Activated CD4-positive, alpha-beta T cell treated with anti-CD3 and anti-CD28 coated beads, Interleukin-2, Interleukin-6, amounts not matched to agents 100 ng/mL and 50 ng/mL, durations not matched to agents 16 hours and 8 hours (primary cell): ENCODE measurements around the gene ASCC3.
A peak's percentile ranks its signal among the peaks of the same experiment; 100 is the strongest.

ENCODE experiments used
- DNase-seq: peaks from one replicate; pipeline ENCODE4 v3.0.0-alpha.2; 2020

Gene ASCC3

DNA sequence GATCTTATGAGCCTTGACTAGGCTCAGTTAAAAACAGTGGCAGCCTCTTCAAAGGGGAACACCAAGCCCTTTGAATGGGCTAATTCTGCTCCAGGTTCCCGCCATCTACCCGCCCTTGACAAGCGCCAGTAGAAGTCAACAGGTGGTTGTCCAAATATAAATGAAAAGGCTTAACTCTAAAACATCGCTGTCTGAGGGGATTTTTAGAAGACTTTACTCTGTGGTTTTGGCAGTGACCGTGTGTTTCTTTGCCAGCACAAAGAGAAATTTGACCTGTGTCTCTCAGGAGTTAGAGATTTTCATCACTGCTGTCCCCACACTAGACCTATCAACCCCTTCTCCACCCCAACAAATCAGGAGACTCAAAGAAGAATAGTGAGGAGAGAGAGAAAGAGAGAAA is 396.7 kb downstream of the ASCC3 start:
- DNase-seq: no peak

GRCh38 chr6:100482698-100483097 is 398.4 kb downstream of the ASCC3 start:
- no peak for DNase-seq

DNA sequence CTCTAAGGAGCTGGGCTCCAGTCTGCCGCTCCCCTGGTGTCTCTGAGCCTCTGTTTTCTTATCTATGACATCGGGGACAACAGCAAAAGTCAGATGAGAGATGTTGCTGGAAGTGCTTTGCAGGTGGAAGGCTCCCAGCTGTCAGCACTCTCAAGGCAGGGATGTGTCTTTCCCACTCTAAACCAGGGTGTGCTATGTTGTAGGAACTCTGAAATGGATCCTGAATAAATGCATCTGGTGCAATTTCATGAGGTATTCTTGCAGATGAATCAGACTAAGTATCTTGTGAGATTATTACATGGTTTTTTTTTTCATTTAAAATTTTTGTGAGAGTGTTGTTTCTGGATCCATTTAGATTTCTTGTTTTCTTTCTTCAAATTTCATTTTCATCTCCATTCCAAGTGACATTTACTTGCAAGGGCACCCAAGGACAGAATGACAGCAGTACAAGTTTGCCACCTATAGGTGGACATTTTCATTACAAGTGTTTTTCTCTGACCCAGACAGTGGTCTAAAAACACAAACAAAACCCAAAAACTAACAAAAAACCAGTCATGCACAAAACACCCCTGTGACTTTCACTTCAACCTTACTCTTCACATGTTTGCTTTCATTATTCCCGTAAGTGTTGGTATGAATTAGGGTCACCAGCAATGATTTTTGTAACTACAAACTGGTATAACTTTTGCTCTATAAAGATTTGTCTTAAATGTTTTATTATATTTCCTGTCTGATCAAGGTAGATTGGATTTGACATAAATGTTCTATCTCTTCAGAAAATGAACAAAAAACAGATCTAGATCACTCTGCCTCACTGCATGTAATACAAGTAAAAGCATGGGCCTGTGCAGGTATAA is 401.7 kb downstream of the ASCC3 start:
- peak; percentile 65 for DNase-seq

DNA sequence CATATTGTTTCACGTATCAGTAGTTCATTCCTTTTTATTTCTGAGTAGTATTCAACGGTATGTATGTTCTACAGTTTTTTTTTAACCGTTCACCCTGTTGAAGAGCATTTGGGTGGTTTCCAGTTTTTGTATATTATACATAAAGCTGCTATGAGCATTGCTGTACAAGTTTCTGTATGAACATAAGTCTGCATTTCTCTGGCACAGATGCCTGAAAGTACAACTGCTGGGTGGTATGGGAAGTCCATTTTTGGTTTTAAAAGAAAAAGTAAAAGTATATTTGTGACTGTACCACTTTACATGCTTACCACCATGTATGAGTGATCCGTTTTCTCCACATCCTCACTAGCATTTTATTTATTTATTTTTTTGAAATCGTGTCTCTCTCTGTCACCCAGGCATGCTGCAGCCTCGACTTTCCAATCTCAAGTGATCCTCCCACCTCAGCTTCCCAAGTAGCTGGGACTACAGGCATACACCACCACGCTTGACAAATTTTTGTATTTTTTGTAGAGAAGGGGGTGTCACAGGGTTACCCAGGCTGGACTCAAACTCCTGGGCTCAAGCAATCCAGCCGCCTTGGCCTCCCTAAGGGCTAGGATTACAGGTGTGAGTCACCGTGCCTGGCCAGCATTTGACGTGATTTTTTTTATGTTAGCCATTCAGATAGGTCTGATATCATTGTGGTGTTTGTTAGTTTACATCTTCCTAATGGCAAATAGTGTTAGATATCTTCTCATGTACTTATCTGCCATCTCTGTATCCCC is 405.4 kb downstream of the ASCC3 start:
- peak; percentile 65 for DNase-seq

DNA sequence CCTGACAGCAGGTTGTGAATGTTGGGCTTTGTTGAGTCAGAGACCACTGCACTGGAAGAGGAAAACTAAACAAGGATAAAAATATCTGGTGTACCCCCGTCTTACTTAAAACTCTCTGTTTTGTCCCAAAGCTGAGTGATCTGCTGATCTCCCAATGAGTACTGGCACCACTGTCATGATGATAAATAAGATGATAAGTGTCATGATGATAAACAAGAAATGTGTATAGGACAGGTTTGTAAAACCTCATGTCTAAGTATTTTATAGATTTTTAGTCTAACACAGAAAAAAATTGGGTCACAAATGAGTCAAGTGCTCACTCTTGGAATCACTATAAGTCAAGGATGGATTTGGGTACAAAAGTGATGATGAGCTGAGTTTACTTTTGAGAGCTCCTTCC is 407.9 kb downstream of the ASCC3 start:
- DNase-seq: peak; percentile 35

DNA sequence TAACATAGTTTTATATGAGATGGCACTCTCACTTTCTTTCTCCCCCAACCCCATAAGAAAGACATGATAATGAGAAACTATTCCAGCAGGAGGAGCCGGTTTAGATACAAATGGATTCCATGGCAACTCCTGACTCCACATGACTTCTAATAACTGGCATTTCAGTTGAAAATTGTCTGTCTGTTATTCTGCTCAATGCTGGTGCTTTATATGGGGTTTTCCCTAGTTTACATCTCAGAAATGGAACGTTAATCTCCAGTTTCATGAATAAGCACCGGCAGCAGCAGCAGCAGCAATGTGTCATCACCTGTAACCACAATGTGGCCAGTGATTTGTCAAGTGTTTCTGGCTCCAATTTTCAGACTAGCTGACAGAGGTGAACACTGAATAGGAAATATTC is 408.5 kb downstream of the ASCC3 start:
- peak; percentile 84 for DNase-seq

- no peak for DNase-seq
Measured at GRCh38 chr6:100470422-100471120, 410.6 kb downstream of the ASCC3 start.

- no peak for DNase-seq
Measured at GRCh38 chr6:100469101-100469859, 411.8 kb downstream of the ASCC3 start.

GRCh38 chr6:100468016-100468622 is 413.0 kb downstream of the ASCC3 start:
- DNase-seq: no peak

GRCh38 chr6:100467129-100468015 is 413.8 kb downstream of the ASCC3 start:
- no peak for DNase-seq

GRCh38 chr6:100466410-100467128 is 414.6 kb downstream of the ASCC3 start:
- DNase-seq: no peak

DNA sequence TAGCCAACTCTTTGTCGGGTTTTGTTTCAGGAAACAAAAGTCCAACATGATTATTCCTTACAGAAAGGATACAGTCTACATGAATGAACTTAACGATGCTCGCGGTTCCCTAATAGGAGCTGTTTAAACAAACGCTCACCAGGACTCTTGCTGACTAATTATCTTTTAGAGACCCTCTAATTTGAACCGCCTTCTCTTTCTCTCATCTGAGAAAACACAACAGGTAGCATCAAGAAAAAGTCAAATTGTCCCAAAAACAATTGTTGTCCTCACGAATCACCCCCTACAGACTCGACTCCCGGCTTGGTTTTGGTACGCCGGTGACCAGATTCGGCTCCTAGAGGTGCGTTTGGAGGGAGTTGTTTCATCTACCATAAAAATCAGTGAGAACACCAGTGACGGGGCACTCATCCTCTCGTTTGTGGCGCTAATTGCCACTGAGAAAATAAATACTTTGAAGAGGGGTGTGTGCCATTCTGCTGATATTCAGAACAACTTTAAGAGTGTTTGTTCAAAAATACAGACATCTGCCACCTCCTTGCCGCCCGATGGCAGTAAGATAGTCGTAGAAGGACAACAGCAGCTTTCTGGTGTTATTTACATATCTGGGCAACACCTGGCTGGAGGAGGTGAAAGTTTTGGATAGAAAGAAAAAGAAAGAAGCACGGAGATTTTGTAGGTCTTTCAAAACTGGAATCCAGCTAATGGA is 415.3 kb downstream of the ASCC3 start:
- DNase-seq: no peak

GRCh38 chr6:100464903-100465700 is 416.0 kb downstream of the ASCC3 start, which contains the start of gene SIM1:
SIM1 (minus strand) TSS chr6:100464921; CDS start chr6:100463468, 1,453 bp downstream.
- peak; percentile 43 for DNase-seq

DNA sequence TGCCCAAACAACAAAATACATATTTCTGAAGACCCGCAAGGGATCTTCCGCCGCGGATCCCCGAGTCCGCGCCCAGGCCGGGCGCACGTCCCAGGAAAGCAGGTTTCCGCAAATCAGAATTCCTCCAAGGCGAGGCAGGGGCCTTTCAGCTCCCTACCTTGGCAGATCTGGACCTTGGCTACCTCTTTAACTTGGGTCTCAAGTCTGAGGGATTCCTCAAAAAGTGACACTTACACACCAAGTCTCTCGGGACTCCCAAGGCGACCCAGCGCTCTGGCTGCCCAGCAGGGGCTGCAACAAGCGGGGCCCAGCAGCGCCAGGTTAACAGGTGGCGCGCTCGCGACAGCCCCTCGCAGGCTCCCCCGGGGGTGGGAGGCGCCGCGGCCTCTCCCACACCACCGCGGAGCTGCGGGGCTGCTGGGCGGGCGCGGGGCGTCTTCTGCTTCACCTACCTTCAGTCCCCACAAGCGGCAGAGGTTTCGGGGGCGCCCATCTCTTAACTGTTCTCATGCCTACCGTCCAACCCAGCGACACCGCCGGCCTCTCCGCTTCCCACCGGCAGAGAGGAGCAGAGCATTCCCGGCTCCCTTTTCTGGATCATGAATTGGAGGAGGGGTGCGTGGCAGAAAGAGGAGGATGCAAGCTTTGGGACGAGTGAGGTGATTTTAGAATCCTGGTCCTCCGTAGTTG is 416.8 kb downstream of the ASCC3 start:
- DNase-seq: no peak

DNA sequence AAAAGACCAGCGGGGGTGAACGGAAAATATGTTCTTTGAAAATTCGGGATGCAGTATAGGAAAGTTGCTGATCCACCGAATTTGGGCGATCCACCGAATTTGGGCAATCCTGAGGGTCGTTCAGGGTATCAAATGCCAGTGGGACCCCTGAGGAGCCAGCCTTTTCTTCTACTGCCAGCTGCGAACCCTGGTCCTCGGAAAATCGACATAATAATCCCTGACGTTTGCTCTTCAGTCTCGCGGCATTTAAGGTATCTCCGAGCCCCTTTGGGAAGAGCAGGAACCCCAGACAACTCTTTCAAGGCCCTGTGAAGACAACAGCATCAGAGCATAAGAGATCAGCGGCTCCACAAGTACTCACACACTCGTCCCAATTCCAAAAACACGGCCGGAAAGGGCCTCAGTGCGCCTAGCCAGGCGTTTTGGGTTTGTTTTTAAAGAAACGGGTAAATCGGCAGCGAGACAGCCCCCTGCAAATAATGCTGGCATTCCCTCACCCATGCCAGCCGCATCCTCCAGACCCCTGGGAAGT is 417.4 kb downstream of the ASCC3 start:
- DNase-seq: no peak

DNA sequence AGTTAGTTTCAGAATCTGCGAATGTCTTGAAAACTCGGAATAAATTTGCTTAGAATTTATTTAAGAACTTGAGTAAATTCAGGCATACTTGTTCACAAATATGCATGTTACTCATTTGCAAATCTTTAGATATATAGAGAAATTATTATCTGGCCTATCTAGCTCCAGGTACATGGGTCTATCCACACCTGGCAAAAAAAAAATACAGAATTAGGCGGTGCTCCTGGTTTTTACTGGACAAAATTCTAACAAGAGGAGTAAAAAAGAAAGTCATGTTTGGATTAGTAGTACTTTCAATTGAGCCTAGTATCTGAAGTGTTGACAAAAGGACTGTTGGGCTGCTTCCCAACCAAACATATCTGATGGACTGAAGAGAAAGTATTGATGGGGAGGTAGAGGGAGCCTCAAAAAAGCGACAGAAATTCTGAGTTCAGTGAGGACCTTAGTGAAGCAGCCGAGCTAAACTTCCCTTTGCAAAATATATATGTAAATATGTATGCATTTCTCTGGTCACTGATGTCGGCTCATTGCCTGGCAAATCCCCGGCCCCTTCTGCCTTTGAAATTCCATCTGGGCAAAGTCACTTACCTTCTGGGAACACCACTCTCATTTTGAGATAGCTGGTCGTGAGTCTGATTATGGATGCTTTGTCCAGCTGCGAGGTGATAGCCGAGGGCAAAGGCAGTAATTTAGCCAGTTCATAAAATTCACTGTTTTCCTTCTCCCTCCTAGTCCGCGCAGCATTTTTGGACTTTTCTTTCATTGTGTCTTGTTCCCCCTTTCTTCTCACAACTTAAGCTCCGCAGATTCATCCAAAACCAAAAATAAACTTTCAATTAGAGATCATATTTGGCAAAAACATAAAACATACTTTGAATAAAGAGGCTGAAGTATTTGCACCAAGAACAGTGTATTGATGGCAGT is 418.2 kb downstream of the ASCC3 start:
- DNase-seq: no peak
